GM13977 (cell line): ENCODE data around the gene CASP4.
"Not testable (repeated sequence)": the region's sequence is repeated elsewhere in the genome, so short reads cannot be mapped to it uniquely, and the experiment has no call there.

ENCODE experiments used
- DNase-seq: peaks from one replicate; pipeline ENCODE4 v3.0.0; 2012; ENCODE audit warnings: low spot score
- CTCF ChIP-seq: IDR thresholded peaks from 2 replicates; pipeline ENCODE4 v1.5.1; 2012; ENCODE audit warnings: mild to moderate bottlenecking, control low read depth; ENCODE audit not compliant: insufficient read depth; ENCODE audit errors: extremely low read depth, missing control alignments
- in situ Hi-C: fragments of 300-500 bp; cut with MboI; formaldehyde crosslinking; loops from one replicate; pipeline ENCODE4 v1.12.0; 2022; ENCODE audit warnings: low sequenced_read_pairs, low pct_unique_long_range_greater_than_20kb, mixed read lengths, inconsistent platforms; ENCODE audit not compliant: unreplicated experiment

The CASP4 gene

GRCh38 chr11:104979839-104980238 is 11.5 kb upstream of the CASP4 start:
- TF ChIP-seq CTCF, result no peak
- in situ Hi-C loops, result no loop called here
- no peak for DNase-seq

- in situ Hi-C loops, result no loop called here
- TF ChIP-seq CTCF, result no peak
- DNase-seq, result no peak
Observed at GRCh38 chr11:104973616-104974015, 5.2 kb upstream of the CASP4 start.

- DNase-seq, in situ Hi-C loops: not testable (repeated sequence)
Observed at GRCh38 chr11:104972924-104973323, 4.5 kb upstream of the CASP4 start.

- TF ChIP-seq CTCF, result no peak
- in situ Hi-C loops, result no loop called here
- DNase-seq, result no peak
Observed at GRCh38 chr11:104970756-104971155, 2.4 kb upstream of the CASP4 start.

- DNase-seq, result no peak
- TF ChIP-seq CTCF, result no peak
- in situ Hi-C loops, result no loop called here
Observed at GRCh38 chr11:104968856-104969776, 742 bp upstream of the CASP4 start.

- DNase-seq, result no peak
- in situ Hi-C loops, result no loop called here
- no peak for TF ChIP-seq CTCF
Observed at GRCh38 chr11:104967534-104968354, 630 bp downstream of the CASP4 start.

GRCh38 chr11:104965735-104966134 is 2.6 kb downstream of the CASP4 start:
- in situ Hi-C loops, result no loop called here
- no peak for TF ChIP-seq CTCF
- DNase-seq, result no peak
